H9 (cell line): ENCODE data around the gene FAM131C. TPM values are rescaled to one million over a fixed set of nuclear protein-coding genes. Genes with fewer than 3 reads are reported as not detected.

Source experiments
- DNase-seq: peaks from one replicate; pipeline ENCODE4 v3.0.0-alpha.2; 2017
- H2AFZ ChIP-seq: one replicate; pipeline ENCODE4 v1.6.1; 2013; ENCODE audit warnings: mild to moderate bottlenecking, low read length, control low read depth, moderate library complexity
- H2AK5ac ChIP-seq: 2 replicates; pipeline ENCODE4 v1.6.1; 2013; ENCODE audit warnings: low read length, control low read depth, mixed read lengths; ENCODE audit not compliant: insufficient read length
- H2BK120ac ChIP-seq: one replicate; pipeline ENCODE4 v1.6.1; 2013; ENCODE audit warnings: low read depth, mild to moderate bottlenecking, low read length, control low read depth, inconsistent platforms; ENCODE audit not compliant: poor library complexity, severe bottlenecking
- H2BK12ac ChIP-seq: 2 replicates; pipeline ENCODE4 v1.6.1; 2013; ENCODE audit warnings: low read length, control low read depth, mixed read lengths, low read depth; ENCODE audit not compliant: insufficient read length
- H2BK15ac ChIP-seq: 2 replicates; pipeline ENCODE4 v1.6.1; 2013; ENCODE audit warnings: low read depth, low read length, control low read depth
- H2BK20ac ChIP-seq: one replicate; pipeline ENCODE4 v1.6.1; 2013; ENCODE audit warnings: low read depth, mild to moderate bottlenecking, low read length, control low read depth, inconsistent platforms; ENCODE audit not compliant: poor library complexity, severe bottlenecking
- H2BK5ac ChIP-seq: 2 replicates; pipeline ENCODE4 v1.6.1; 2013; ENCODE audit warnings: low read length, control low read depth, mixed read lengths; ENCODE audit not compliant: insufficient read length
- H3K14ac ChIP-seq: 2 replicates; pipeline ENCODE4 v1.6.1; 2013; ENCODE audit warnings: low read length, control low read depth; ENCODE audit not compliant: insufficient read depth
- H3K18ac ChIP-seq: 2 replicates; pipeline ENCODE4 v1.6.1; 2013; ENCODE audit warnings: low read depth, mild to moderate bottlenecking, mixed read lengths, low read length, control low read depth; ENCODE audit not compliant: insufficient read length
- H3K23ac ChIP-seq: 2 replicates; pipeline ENCODE4 v1.6.1; 2013; ENCODE audit warnings: low read length, control low read depth, mixed read lengths, low read depth; ENCODE audit not compliant: insufficient read length
- H3K23me2 ChIP-seq: 2 replicates; pipeline ENCODE4 v1.6.1; 2013; ENCODE audit warnings: low read depth, mild to moderate bottlenecking, mixed read lengths, low read length, control low read depth; ENCODE audit not compliant: insufficient read length, poor library complexity, severe bottlenecking
- H3K27ac ChIP-seq: 2 replicates; pipeline ENCODE4 v1.5.1; 2013; ENCODE audit warnings: low read length, control low read depth, mixed read lengths, low read depth; ENCODE audit not compliant: insufficient read length
- H3K27me3 ChIP-seq: 2 replicates; pipeline ENCODE4 v1.6.1; 2013; ENCODE audit warnings: low read length, control low read depth, inconsistent platforms; ENCODE audit not compliant: insufficient read depth
- H3K4ac ChIP-seq: 2 replicates; pipeline ENCODE4 v1.6.1; 2013; ENCODE audit warnings: low read depth, mild to moderate bottlenecking, control low read depth, inconsistent platforms, low read length, moderate library complexity
- H3K4me1 ChIP-seq: 2 replicates; pipeline ENCODE4 v1.6.1; 2013; ENCODE audit warnings: low read length, control low read depth, inconsistent platforms; ENCODE audit not compliant: insufficient read depth
- H3K4me2 ChIP-seq: 2 replicates; pipeline ENCODE4 v1.6.1; 2013; ENCODE audit warnings: low read length, control low read depth, mixed read lengths; ENCODE audit not compliant: insufficient read length, insufficient read depth
- H3K56ac ChIP-seq: 2 replicates; pipeline ENCODE4 v1.6.1; 2013; ENCODE audit warnings: low read depth, mild to moderate bottlenecking, mixed read lengths, low read length, control low read depth; ENCODE audit not compliant: insufficient read length
- H3K79me1 ChIP-seq: 2 replicates; pipeline ENCODE4 v1.6.1; 2013; ENCODE audit warnings: low read depth, mild to moderate bottlenecking, moderate library complexity, low read length, control low read depth, inconsistent platforms; ENCODE audit not compliant: insufficient read depth, poor library complexity, severe bottlenecking
- H3K79me2 ChIP-seq: 2 replicates; pipeline ENCODE4 v1.6.1; 2013; ENCODE audit warnings: low read length, control low read depth, inconsistent platforms; ENCODE audit not compliant: insufficient read depth
- H3K9ac ChIP-seq: 2 replicates; pipeline ENCODE4 v1.6.1; 2013; ENCODE audit warnings: low read length, control low read depth, mixed read lengths; ENCODE audit not compliant: insufficient read length; ENCODE audit errors: extremely low read depth
- H3K9me3 ChIP-seq: one replicate; pipeline ENCODE4 v1.6.1; 2013; ENCODE audit warnings: low read depth, low read length, inconsistent platforms; ENCODE audit not compliant: control insufficient read depth
- H3T11ph ChIP-seq: one replicate; pipeline ENCODE4 v1.6.1; 2013; ENCODE audit warnings: mild to moderate bottlenecking, low read length, control low read depth, inconsistent platforms
- H4K20me1 ChIP-seq: one replicate; pipeline ENCODE4 v1.6.1; 2013; ENCODE audit not compliant: control insufficient read depth, insufficient read length, insufficient read depth
- H4K5ac ChIP-seq: 2 replicates; pipeline ENCODE4 v1.6.1; 2013; ENCODE audit warnings: low read depth, mild to moderate bottlenecking, mixed read lengths, low read length, control low read depth; ENCODE audit not compliant: insufficient read length
- H4K8ac ChIP-seq: replicated peaks from 2 replicates; pipeline ENCODE4 v1.6.1; 2013; ENCODE audit warnings: low read length, control low read depth, mixed read lengths, low read depth; ENCODE audit not compliant: insufficient read length
- H4K91ac ChIP-seq: 2 replicates; pipeline ENCODE4 v1.6.1; 2013; ENCODE audit warnings: low read depth, mild to moderate bottlenecking, moderate library complexity, mixed read lengths, low read length, control low read depth; ENCODE audit not compliant: insufficient read length
- H3K27ac Mint-ChIP-seq, 3 experiments: 2 replicates in 2 of 3; 3 replicates in 1 of 3; pipeline ENCODE4 v1.8.0; 2020 to 2021; ENCODE audit warnings: mixed read lengths in 3 of 3, mild to moderate bottlenecking in 1 of 3, moderate library complexity in 1 of 3
- H3K27me3 Mint-ChIP-seq: 2 replicates; pipeline ENCODE4 v1.8.0; 2021; ENCODE audit warnings: low read depth, mild to moderate bottlenecking, moderate library complexity, mixed read lengths
- H3K36me3 Mint-ChIP-seq, 3 experiments: 2 replicates in 2 of 3; 3 replicates in 1 of 3; pipeline ENCODE4 v1.8.0; 2020 to 2021; ENCODE audit warnings: low read depth in 3 of 3, mixed read lengths in 3 of 3; ENCODE audit not compliant: insufficient read depth in 1 of 3
- H3K4me1 Mint-ChIP-seq, 2 experiments: 2 replicates each; pipeline ENCODE4 v1.8.0; 2020; ENCODE audit warnings: mixed read lengths in 2 of 2
- H3K4me3 Mint-ChIP-seq, 2 experiments: 2 replicates in 1 of 2; 3 replicates in 1 of 2; pipeline ENCODE4 v1.8.0; 2020 to 2021; ENCODE audit warnings: mild to moderate bottlenecking in 2 of 2, mixed read lengths in 2 of 2, moderate library complexity in 1 of 2
- H3K9me3 Mint-ChIP-seq, 2 experiments: 2 replicates in 1 of 2; 3 replicates in 1 of 2; pipeline ENCODE4 v1.8.0; 2020; ENCODE audit warnings: mild to moderate bottlenecking in 2 of 2, mixed read lengths in 2 of 2, moderate library complexity in 1 of 2
- WGBS: extraction: QIAGEN DNeasy Blood & Tissue Kit; methylation state at CpG from one replicate; pipeline ENCODE4 v1.1.7; 2013; ENCODE audit warnings: missing lambda C conversion rate, low lambda C conversion rate, mixed read lengths; ENCODE audit not compliant: insufficient read length; ENCODE audit errors: extremely low coverage; 5-methylcytosine and 5-hydroxymethylcytosine counted together
- long read RNA-seq: library from polyadenylated mRNA; unstranded; transcript quantifications from one replicate; pipeline ENCODE4 v2.0.0, GENCODE V29; 2020
- total RNA-seq: library from RNA; stranded (reverse); gene quantifications from 2 replicates; pipeline ENCODE4 v1.2.1, GENCODE V29; 2021
- TF ChIP-seq, protein P1 (sequence below): fragments of 200-600 bp; sonication (generic); conservative IDR thresholded peaks from 3 replicates; pipeline ENCODE4 v1.8.0; 2021; ENCODE audit warnings: antibody characterized with exemption, mild to moderate bottlenecking

The FAM131C gene, protein sequence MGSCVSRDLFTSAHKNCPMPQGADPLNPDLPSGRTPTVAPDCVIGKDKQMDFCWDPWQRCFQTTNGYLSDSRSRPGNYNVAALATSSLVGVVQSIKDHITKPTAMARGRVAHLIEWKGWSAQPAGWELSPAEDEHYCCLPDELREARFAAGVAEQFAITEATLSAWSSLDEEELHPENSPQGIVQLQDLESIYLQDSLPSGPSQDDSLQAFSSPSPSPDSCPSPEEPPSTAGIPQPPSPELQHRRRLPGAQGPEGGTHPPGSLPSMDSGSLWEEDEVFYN
- 0.48 and 0.61 TPM in 2 replicates for total RNA-seq
- long read RNA-seq, partial matches to known transcripts, result 0 of 1 reads
- long read RNA-seq, other reads (novel, unspliced or antisense), result 1 of 1 reads

DNA sequence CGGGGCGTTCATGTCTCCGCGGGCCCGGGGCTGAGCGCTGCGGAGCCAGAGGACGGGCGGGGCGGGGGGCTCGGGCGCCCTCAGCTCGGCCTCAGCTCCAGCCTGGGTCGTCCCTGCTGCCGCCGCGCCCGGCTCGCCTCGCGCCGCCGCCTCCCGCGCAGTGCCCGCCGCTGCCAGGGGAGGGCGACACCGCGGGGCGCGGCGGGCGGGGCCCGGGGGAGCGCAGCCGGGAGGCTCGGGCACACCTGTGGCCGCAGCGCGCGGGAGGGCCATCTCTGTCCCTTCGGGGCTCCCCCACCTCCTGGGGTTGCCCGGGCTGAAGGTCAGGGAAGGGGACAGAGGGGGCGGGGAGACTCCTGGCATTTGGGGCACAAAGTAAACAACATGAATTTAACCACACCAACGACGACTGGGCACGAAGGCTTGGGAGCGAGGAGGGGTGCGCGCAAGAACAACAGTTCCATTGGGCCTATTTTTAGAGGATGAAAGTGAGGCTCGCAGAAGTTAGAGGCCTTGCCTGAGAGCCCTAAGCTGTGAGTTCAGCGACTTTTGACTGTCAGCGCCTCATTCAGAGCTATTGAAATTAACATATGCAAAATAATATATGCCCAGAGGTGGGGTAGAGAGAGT is at the start of gene FAM131C:
TSS of gene FAM131C (minus strand) at position 162 of the 630 bp plus-strand sequence. CDS start 209 bp downstream, outside the sequence.
- Histone ChIP-seq H2BK15ac (no peak within 1 kb of the TSS), H4K20me1 (no peaks in the 10 kb centered on the region), H3K23ac (no peak within 1 kb of the TSS), H3K18ac (no peak within 1 kb of the TSS), H3K9me3 (no peaks in the 10 kb centered on the region), H3K23me2 (peaks cover 5% of the 10 kb centered on the region), H3K4me1 (no peaks in the 10 kb centered on the region), H2BK20ac (no peak within 1 kb of the TSS), H2BK5ac (no peak within 1 kb of the TSS), H4K8ac (no peak within 1 kb of the TSS), H3K4ac (no peak within 1 kb of the TSS), H4K91ac (no peak within 1 kb of the TSS), H3K9ac (no peak within 1 kb of the TSS), H3T11ph (no peak within 1 kb of the TSS), H3K79me2 (no peaks in the 10 kb centered on the region), H2AFZ (no peak within 1 kb of the TSS), H3K4me2 (peak within 1 kb of the TSS; percentile 35), H3K14ac (no peak within 1 kb of the TSS; the same call in 1 of the 2 replicates), H2AK5ac (no peak within 1 kb of the TSS), H3K79me1 (no peaks in the 10 kb centered on the region), H2BK12ac (no peak within 1 kb of the TSS), H3K27me3 (peaks cover 5% of the 10 kb centered on the region; the same call in 1 of the 2 replicates), H4K5ac (no peak within 1 kb of the TSS), H3K56ac (no peak within 1 kb of the TSS), H3K27ac (no peak within 1 kb of the TSS), H2BK120ac (no peak within 1 kb of the TSS)
- peak within 1 kb of the TSS; percentile 60 to 83 for H3K4me3 Mint-ChIP-seq
- TF ChIP-seq, protein P1, sequence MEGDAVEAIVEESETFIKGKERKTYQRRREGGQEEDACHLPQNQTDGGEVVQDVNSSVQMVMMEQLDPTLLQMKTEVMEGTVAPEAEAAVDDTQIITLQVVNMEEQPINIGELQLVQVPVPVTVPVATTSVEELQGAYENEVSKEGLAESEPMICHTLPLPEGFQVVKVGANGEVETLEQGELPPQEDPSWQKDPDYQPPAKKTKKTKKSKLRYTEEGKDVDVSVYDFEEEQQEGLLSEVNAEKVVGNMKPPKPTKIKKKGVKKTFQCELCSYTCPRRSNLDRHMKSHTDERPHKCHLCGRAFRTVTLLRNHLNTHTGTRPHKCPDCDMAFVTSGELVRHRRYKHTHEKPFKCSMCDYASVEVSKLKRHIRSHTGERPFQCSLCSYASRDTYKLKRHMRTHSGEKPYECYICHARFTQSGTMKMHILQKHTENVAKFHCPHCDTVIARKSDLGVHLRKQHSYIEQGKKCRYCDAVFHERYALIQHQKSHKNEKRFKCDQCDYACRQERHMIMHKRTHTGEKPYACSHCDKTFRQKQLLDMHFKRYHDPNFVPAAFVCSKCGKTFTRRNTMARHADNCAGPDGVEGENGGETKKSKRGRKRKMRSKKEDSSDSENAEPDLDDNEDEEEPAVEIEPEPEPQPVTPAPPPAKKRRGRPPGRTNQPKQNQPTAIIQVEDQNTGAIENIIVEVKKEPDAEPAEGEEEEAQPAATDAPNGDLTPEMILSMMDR, result peak; percentile 50; the same call in 2 of the 3 replicates
- no CpG with 5 or more reads among the region's 54 CpGs for WGBS
- DNase-seq, result peak; percentile 49
- H3K27me3 Mint-ChIP-seq, result peaks cover 68% of the 10 kb centered on the region
- no peak within 1 kb of the TSS for H3K27ac Mint-ChIP-seq
- H3K36me3 Mint-ChIP-seq, result no peaks in the 10 kb centered on the region
- H3K4me1 Mint-ChIP-seq, result peaks cover 9 to 22% of the 10 kb centered on the region in 2 experiments
- no peaks in the 10 kb centered on the region; a peak in 1 of 5 replicates for H3K9me3 Mint-ChIP-seq
